D721Med (cell line): ENCODE measurements around the gene IL20RA.

ENCODE experiments used
- DNase-seq: peaks from one replicate; pipeline ENCODE4 v3.0.0; 2011; ENCODE audit warnings: low spot score; ENCODE audit not compliant: insufficient read length
- FAIRE-seq: peaks from 2 replicates; lab custom pipeline; 2011; peaks lifted over from hg19 to GRCh38; lab: Jason Lieb, UNC
- TF ChIP-seq, protein P1 (sequence below): IDR thresholded peaks from 2 replicates; pipeline ENCODE4 v1.5.1; 2012; ENCODE audit warnings: mild to moderate bottlenecking, control low read depth; ENCODE audit not compliant: insufficient read depth; ENCODE audit errors: missing control alignments

IL20RA gene

DNA sequence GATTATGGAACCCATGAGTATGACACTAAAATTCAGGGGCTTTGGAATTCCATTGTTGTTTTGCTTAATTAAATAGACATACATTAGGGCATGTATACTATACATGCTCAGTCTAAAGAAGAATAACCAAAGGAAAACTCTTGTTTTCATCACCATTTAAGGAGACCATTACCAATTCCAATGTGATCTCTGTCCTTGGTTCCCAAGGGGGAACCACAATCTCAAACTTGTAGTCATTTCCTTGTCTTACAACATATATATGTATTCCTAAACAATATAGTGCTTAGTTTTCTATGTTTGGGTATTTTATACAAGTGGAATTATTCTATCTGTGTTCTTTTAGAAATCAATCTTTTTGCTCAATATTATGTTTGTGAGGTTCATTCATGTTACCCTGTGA lies 49.2 kb downstream of the IL20RA start:
- DNase-seq (no peak), FAIRE-seq (no peak)
- TF ChIP-seq, protein P1, sequence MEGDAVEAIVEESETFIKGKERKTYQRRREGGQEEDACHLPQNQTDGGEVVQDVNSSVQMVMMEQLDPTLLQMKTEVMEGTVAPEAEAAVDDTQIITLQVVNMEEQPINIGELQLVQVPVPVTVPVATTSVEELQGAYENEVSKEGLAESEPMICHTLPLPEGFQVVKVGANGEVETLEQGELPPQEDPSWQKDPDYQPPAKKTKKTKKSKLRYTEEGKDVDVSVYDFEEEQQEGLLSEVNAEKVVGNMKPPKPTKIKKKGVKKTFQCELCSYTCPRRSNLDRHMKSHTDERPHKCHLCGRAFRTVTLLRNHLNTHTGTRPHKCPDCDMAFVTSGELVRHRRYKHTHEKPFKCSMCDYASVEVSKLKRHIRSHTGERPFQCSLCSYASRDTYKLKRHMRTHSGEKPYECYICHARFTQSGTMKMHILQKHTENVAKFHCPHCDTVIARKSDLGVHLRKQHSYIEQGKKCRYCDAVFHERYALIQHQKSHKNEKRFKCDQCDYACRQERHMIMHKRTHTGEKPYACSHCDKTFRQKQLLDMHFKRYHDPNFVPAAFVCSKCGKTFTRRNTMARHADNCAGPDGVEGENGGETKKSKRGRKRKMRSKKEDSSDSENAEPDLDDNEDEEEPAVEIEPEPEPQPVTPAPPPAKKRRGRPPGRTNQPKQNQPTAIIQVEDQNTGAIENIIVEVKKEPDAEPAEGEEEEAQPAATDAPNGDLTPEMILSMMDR, result no peak

DNA sequence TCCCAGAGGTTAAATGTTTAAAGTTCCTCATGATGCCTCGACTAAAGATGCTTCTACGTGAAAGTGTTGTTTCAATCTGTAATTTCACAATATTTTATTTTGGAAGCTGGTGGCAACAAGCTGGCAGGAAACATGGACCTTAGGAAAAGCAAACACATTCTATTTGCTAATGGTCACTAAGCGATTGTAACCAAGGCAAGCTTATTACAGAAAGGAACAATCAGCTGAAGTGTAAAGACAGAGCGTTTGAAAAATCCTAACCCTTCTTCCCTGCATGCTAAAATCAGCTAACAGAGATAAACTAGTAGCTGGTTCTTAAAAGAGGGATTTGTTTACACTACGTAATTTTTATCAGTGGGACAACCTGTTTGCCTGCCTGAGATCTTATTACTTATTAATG lies 50.0 kb downstream of the IL20RA start:
- DNase-seq (no peak), FAIRE-seq (no peak)
- TF ChIP-seq, protein P1, result no peak

DNA sequence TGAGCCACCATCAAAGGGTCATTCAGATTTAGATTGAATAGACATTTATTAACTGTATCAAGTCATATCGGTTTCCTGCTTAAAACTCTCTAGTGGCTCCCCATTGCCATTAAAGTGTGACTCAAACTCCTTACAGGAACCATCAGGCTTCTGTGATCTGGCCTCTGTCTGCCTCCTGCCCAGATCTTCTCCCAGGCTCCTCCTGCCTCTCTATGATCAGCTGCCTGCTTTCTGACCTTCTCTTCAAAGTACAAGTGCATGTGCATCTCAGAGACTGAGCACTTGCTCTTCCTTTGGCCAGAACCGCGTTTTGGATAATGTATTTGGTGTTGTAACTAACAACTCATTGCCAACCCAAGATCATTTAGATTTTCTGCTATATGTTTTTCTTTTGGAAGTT lies 52.7 kb downstream of the IL20RA start:
- TF ChIP-seq, protein P1, result no peak
- FAIRE-seq (no peak), DNase-seq (no peak)

DNA sequence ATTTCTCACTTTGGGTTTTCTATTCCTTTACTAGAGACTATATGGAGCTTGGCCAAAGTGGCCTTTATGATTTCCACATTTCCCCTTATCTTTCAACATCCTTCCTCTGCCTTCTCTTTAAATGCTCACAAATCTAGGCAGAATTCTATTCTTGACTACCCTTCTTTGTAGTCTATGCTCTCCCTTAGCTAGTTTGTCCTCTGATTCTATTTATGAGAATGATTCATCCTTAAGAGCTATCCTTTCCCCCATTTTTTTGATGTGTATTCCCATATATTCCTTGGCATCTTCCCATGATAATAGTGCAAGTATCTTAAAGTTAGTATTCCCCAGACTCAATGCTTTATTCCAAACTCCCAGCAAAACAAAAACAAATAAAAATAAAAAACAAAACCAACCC lies 53.1 kb downstream of the IL20RA start:
- DNase-seq, result no peak
- TF ChIP-seq, protein P1, result no peak
- FAIRE-seq, result no peak

GRCh38 chr6:136990754-136991153 lies 54.0 kb downstream of the IL20RA start:
- FAIRE-seq, result no peak
- TF ChIP-seq, protein P1, result no peak
- DNase-seq, result no peak

GRCh38 chr6:136990242-136990578 lies 54.6 kb downstream of the IL20RA start:
- TF ChIP-seq, protein P1, result no peak
- no peak for FAIRE-seq
- no peak for DNase-seq

DNA sequence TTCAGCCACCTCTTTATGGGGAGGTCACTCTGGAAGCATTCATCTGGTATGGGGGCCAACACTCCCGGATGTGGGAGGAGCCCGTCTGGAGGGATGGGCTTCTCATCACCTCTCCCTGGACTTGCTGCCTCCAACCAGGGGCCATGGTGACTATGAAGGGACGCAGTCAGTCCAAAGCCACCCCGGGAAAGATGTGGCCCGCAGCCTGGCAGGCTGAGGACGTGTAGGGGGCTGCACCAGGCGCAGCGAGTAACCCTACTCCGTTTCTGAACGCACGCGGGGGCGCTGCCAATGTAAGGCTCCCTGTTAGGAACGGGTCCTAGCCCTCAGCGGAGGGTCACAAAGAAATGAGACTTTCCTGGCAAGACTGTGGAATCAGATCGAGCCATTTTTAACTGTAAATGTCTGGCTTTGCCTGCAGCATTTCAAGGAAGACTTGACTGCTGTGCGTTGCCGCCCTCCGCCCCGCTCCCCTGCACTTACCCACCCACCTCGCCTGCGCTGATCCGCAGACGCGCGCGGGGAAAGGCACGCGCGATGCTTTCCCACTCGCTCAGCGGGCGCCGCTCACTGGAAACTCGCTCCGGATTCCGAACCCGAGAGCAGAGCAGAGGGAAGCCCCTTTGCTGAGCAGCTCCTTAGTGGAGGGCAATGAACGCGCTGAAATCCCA lies 55.1 kb downstream of the IL20RA start:
- peak; percentile 35 for DNase-seq
- TF ChIP-seq, protein P1, result no peak

More for the DNA sequence above, 55.1 kb downstream of the IL20RA start:
- FAIRE-seq, result no peak
